Measurements from ENCODE around the gene PIP4K2A.
"Not testable (repeated sequence)": the region's sequence is repeated elsewhere in the genome, so short reads cannot be mapped to it uniquely, and the experiment has no call there.

PIP4K2A gene

GRCh38 chr10:22501863-22502262, 212.5 kb downstream of the PIP4K2A start:
- Histone ChIP-seq H2AFZ (ENCODE audit: low read length) (no peak overlapping the region), H2BK5ac (ENCODE audit: low read length) (no peak overlapping the region), H2BK12ac (ENCODE audit: low read length) (no peak overlapping the region), H3K79me1 (ENCODE audit: low read depth, low read length) (no peaks in the 10 kb centered on the region), H3K23ac (ENCODE audit: low read depth, low read length, poor library complexity) (no peak overlapping the region), H3K36me3 (replicated peaks in 1 of 2; ENCODE audit: control insufficient read depth in 2 of 2, insufficient read depth in 2 of 2, low read length in 2 of 2) (no peaks in the 10 kb centered on the region), H3K4me1 (ENCODE audit: control insufficient read depth in 2 of 2, insufficient read depth in 1 of 2, low read depth in 1 of 2, low read length in 2 of 2) (peaks cover 2 to 9% of the 10 kb centered on the region in 2 donors), H3K27ac (replicated peaks; ENCODE audit: low read length) (no peak overlapping the region), H4K91ac (ENCODE audit: low read depth, low read length, poor library complexity) (no peak overlapping the region), H4K8ac (ENCODE audit: low read depth, low read length) (no peak overlapping the region), H3K18ac (ENCODE audit: low read length) (no peak overlapping the region), H3K14ac (ENCODE audit: low read length) (no peak overlapping the region), H2AK5ac (ENCODE audit: low read depth, low read length) (no peak overlapping the region), H3K4me3 (ENCODE audit: low read length in 2 of 2) (no peak overlapping the region), H2BK15ac (ENCODE audit: low read length) (no peak overlapping the region), H3K4ac (ENCODE audit: low read length) (no peak overlapping the region), H3K9ac (ENCODE audit: low read depth, low read length, poor library complexity) (no peak overlapping the region), H3K27me3 (ENCODE audit: control insufficient read depth in 3 of 3, insufficient read depth in 3 of 3, low read depth in 1 of 3, low read length in 3 of 3) (peaks cover 0 to 39% (median 0%) of the 10 kb centered on the region in 3 experiments), H3K4me2 (ENCODE audit: insufficient read depth, low read length, poor library complexity, severe bottlenecking) (no peak overlapping the region), H2BK120ac (ENCODE audit: low read depth, low read length) (no peak overlapping the region), H3K9me3 (replicated peaks in 1 of 2; ENCODE audit: control insufficient read depth in 2 of 2, insufficient read depth in 1 of 2, low read depth in 1 of 2, low read length in 2 of 2) (no peaks in the 10 kb centered on the region)
- no peak for DNase-seq (ENCODE audit: low spot score)
- WGBS, 2 donors (ENCODE audit: extremely low coverage in 2 of 2, insufficient read length in 2 of 2, insufficient replicate concordance in 1 of 2): no CpG with 5 or more reads among the region's 2 CpGs

- H4K8ac ChIP-seq (ENCODE audit: low read depth, low read length): no peak overlapping the region
- DNase-seq (ENCODE audit: low spot score): no peak
- H3K14ac ChIP-seq (ENCODE audit: low read length): no peak overlapping the region
- WGBS, 2 donors (ENCODE audit: extremely low coverage in 2 of 2, insufficient read length in 2 of 2, insufficient replicate concordance in 1 of 2): no CpG with 5 or more reads among the region's 3 CpGs
- no peak overlapping the region for H2BK120ac ChIP-seq (ENCODE audit: low read depth, low read length)
- H4K91ac ChIP-seq (ENCODE audit: low read depth, low read length, poor library complexity): no peak overlapping the region
- H3K27me3 ChIP-seq (ENCODE audit: control insufficient read depth in 3 of 3, insufficient read depth in 3 of 3, low read depth in 1 of 3, low read length in 3 of 3): peaks cover 0 to 35% (median 0%) of the 10 kb centered on the region in 3 experiments
- H3K9ac ChIP-seq (ENCODE audit: low read depth, low read length, poor library complexity): no peak overlapping the region
- H2BK15ac ChIP-seq (ENCODE audit: low read length): no peak overlapping the region
- no peak overlapping the region for H2BK12ac ChIP-seq (ENCODE audit: low read length)
- no peak overlapping the region for H2AFZ ChIP-seq (ENCODE audit: low read length)
- peaks cover 2 to 9% of the 10 kb centered on the region in 2 donors for H3K4me1 ChIP-seq (ENCODE audit: control insufficient read depth in 2 of 2, insufficient read depth in 1 of 2, low read depth in 1 of 2, low read length in 2 of 2)
- H2BK5ac ChIP-seq (ENCODE audit: low read length): no peak overlapping the region
- no peak overlapping the region for H3K4me3 ChIP-seq (ENCODE audit: low read length in 2 of 2)
- H3K4ac ChIP-seq (ENCODE audit: low read length): no peak overlapping the region
- no peaks in the 10 kb centered on the region for H3K9me3 ChIP-seq (replicated peaks in 1 of 2; ENCODE audit: control insufficient read depth in 2 of 2, insufficient read depth in 1 of 2, low read depth in 1 of 2, low read length in 2 of 2)
- no peak overlapping the region for H3K18ac ChIP-seq (ENCODE audit: low read length)
- no peak overlapping the region for H3K27ac ChIP-seq (replicated peaks; ENCODE audit: low read length)
- H2AK5ac ChIP-seq (ENCODE audit: low read depth, low read length): no peak overlapping the region
- no peak overlapping the region for H3K23ac ChIP-seq (ENCODE audit: low read depth, low read length, poor library complexity)
- H3K36me3 ChIP-seq (replicated peaks in 1 of 2; ENCODE audit: control insufficient read depth in 2 of 2, insufficient read depth in 2 of 2, low read length in 2 of 2): no peaks in the 10 kb centered on the region
- H3K79me1 ChIP-seq (ENCODE audit: low read depth, low read length): no peaks in the 10 kb centered on the region
- H3K4me2 ChIP-seq (ENCODE audit: insufficient read depth, low read length, poor library complexity, severe bottlenecking): no peak overlapping the region
These were observed 213.0 kb downstream of the PIP4K2A start for GRCh38 chr10:22501413-22501812.

GRCh38 chr10:22500656-22501340, 213.6 kb downstream of the PIP4K2A start:
- peaks cover 0 to 30% (median 0%) of the 10 kb centered on the region in 3 experiments for H3K27me3 ChIP-seq (ENCODE audit: control insufficient read depth in 3 of 3, insufficient read depth in 3 of 3, low read depth in 1 of 3, low read length in 3 of 3)
- no peak overlapping the region for H4K8ac ChIP-seq (ENCODE audit: low read depth, low read length)
- no peaks in the 10 kb centered on the region for H3K36me3 ChIP-seq (replicated peaks in 1 of 2; ENCODE audit: control insufficient read depth in 2 of 2, insufficient read depth in 2 of 2, low read length in 2 of 2)
- H3K79me1 ChIP-seq (ENCODE audit: low read depth, low read length): no peaks in the 10 kb centered on the region
- no peak overlapping the region for H4K91ac ChIP-seq (ENCODE audit: low read depth, low read length, poor library complexity)
- no peak overlapping the region for H3K4ac ChIP-seq (ENCODE audit: low read length)
- no peak overlapping the region for H2BK12ac ChIP-seq (ENCODE audit: low read length)
- H2BK120ac ChIP-seq (ENCODE audit: low read depth, low read length): no peak overlapping the region
- H2AFZ ChIP-seq (ENCODE audit: low read length): no peak overlapping the region
- no peak overlapping the region for H3K23ac ChIP-seq (ENCODE audit: low read depth, low read length, poor library complexity)
- H3K27ac ChIP-seq (replicated peaks; ENCODE audit: low read length): no peak overlapping the region
- WGBS, 2 donors (ENCODE audit: extremely low coverage in 2 of 2, insufficient read length in 2 of 2, insufficient replicate concordance in 1 of 2): no CpG with 5 or more reads among the region's 7 CpGs
- no peak overlapping the region for H3K14ac ChIP-seq (ENCODE audit: low read length)
- no peak overlapping the region for H2AK5ac ChIP-seq (ENCODE audit: low read depth, low read length)
- H3K9me3 ChIP-seq (replicated peaks in 1 of 2; ENCODE audit: control insufficient read depth in 2 of 2, insufficient read depth in 1 of 2, low read depth in 1 of 2, low read length in 2 of 2): no peaks in the 10 kb centered on the region
- no peak overlapping the region for H2BK15ac ChIP-seq (ENCODE audit: low read length)
- peaks cover 2 to 9% of the 10 kb centered on the region in 2 donors for H3K4me1 ChIP-seq (ENCODE audit: control insufficient read depth in 2 of 2, insufficient read depth in 1 of 2, low read depth in 1 of 2, low read length in 2 of 2)
- no peak overlapping the region for H3K4me2 ChIP-seq (ENCODE audit: insufficient read depth, low read length, poor library complexity, severe bottlenecking)
- H3K4me3 ChIP-seq (ENCODE audit: low read length in 2 of 2): no peak overlapping the region
- no peak for DNase-seq (ENCODE audit: low spot score)
- no peak overlapping the region for H2BK5ac ChIP-seq (ENCODE audit: low read length)
- no peak overlapping the region for H3K18ac ChIP-seq (ENCODE audit: low read length)
- H3K9ac ChIP-seq (ENCODE audit: low read depth, low read length, poor library complexity): no peak overlapping the region

GRCh38 chr10:22499973-22500372, 214.4 kb downstream of the PIP4K2A start:
- H3K4me2 ChIP-seq (ENCODE audit: insufficient read depth, low read length, poor library complexity, severe bottlenecking); H4K91ac ChIP-seq (ENCODE audit: low read depth, low read length, poor library complexity); H3K4me1 ChIP-seq (ENCODE audit: control insufficient read depth in 2 of 2, insufficient read depth in 1 of 2, low read depth in 1 of 2, low read length in 2 of 2); H2BK12ac ChIP-seq (ENCODE audit: low read length); H2BK120ac ChIP-seq (ENCODE audit: low read depth, low read length); H3K79me1 ChIP-seq (ENCODE audit: low read depth, low read length); H3K23ac ChIP-seq (ENCODE audit: low read depth, low read length, poor library complexity); H3K9me3 ChIP-seq (replicated peaks in 1 of 2; ENCODE audit: control insufficient read depth in 2 of 2, insufficient read depth in 1 of 2, low read depth in 1 of 2, low read length in 2 of 2); H4K8ac ChIP-seq (ENCODE audit: low read depth, low read length); H3K14ac ChIP-seq (ENCODE audit: low read length); H3K36me3 ChIP-seq (replicated peaks in 1 of 2; ENCODE audit: control insufficient read depth in 2 of 2, insufficient read depth in 2 of 2, low read length in 2 of 2); DNase-seq (ENCODE audit: low spot score); H2BK5ac ChIP-seq (ENCODE audit: low read length); H2BK15ac ChIP-seq (ENCODE audit: low read length); H3K4me3 ChIP-seq (ENCODE audit: low read length in 2 of 2); H3K9ac ChIP-seq (ENCODE audit: low read depth, low read length, poor library complexity); H2AFZ ChIP-seq (ENCODE audit: low read length); H3K27ac ChIP-seq (replicated peaks; ENCODE audit: low read length); H2AK5ac ChIP-seq (ENCODE audit: low read depth, low read length): not testable (repeated sequence)
- peaks cover 0 to 32% (median 0%) of the 10 kb centered on the region in 3 experiments for H3K27me3 ChIP-seq (ENCODE audit: control insufficient read depth in 3 of 3, insufficient read depth in 3 of 3, low read depth in 1 of 3, low read length in 3 of 3)
- no CpG with 5 or more reads among the region's 2 CpGs for WGBS, 2 donors (ENCODE audit: extremely low coverage in 2 of 2, insufficient read length in 2 of 2, insufficient replicate concordance in 1 of 2)
- H3K4ac ChIP-seq (ENCODE audit: low read length): peak overlapping the region; percentile 27
- H3K18ac ChIP-seq (ENCODE audit: low read length): peak overlapping the region; percentile 24
